Cortex of kidney (tissue), 1 donor: ENCODE measurements around the gene NRXN3.

Experiments
- DNase-seq: peaks from one replicate; lab custom pipeline; 2025; lab: John Stamatoyannopoulos, UW

NRXN3 gene

DNA sequence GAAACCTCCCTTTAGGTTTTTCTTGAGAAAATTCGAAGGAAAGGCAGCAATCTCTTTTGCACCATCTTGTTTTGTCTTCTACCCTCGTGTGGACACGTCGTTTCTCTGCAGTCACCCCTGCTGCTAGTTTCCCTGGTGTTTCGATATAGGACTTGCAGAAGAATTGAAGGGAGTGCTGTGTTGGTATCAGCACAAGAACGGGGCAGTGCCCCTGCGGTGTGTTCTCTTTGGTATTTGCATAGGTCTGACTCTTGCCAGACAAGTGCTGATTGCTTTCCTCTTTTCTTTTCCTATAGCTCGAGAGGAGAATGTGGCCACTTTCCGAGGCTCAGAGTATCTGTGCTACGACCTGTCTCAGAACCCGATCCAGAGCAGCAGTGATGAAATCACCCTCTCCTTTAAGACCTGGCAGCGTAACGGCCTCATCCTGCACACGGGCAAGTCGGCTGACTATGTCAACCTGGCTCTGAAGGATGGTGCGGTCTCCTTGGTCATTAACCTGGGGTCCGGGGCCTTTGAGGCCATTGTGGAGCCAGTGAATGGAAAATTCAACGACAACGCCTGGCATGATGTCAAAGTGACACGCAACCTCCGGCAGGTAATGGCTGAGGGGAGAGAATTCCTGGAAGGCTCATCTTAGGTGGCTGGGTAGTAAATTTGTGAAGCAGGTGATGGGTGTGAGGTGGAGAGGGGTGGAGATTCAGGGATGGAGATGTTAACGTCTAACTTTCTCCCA is 474.8 kb downstream of the NRXN3 start:
- DNase-seq: no peak

DNA sequence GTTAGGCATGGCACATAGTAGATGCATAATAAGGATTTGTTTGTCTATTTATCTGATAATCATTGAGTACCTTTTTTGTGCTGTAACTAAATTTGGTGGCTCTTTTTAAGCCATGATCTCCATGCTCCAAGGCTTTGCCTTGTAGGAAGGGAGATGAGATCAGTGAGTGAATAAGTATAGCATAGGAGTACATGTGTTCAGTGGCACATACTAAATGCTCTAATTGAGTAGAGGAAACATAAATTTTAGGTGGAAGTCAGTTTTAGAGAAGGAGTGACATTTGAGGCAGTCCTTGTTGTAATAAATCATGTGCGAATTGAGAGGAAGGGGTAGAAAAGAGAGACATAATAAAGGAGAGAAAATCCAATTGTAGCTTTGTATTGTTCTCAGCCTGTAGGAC is 482.6 kb downstream of the NRXN3 start:
- DNase-seq: no peak

DNA sequence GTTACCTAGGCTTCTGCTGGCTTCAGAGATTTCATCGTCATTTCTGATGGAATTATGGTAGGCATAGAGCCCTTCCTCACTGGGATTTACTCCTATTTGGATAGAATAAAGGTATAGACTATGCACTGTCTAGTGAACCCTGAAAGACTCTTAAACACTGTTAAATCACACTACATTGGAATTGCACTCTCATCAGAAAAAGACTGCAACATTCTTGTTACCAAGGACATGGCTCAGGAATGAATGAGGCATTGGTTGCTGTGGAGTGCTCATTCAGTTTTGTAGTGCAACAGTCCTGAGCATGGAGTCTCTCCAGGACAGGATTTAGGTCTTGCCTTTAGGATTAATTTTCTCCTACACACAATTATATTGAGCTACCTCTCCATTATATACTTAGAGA is 483.0 kb downstream of the NRXN3 start:
- no peak for DNase-seq

DNA sequence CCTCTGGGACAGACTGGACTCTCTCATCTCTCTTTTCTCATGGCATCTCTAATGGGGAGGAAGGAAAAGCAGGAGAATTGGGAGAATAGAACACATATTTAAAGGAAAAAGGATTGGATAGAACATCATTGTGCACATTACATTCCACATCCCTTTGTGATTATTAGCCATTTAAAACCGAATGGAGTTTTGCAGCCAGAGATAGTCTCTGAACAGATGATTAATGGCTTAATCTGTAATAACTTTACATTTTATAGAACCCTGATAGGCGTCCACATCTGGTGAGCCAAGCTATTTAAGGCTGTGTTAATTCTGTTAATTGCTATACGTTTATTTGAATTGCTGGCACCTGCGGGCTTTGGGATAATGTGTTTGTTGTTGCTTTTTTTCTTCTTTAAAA is 487.3 kb downstream of the NRXN3 start:
- DNase-seq: no peak

- no peak for DNase-seq
Observed at GRCh38 chr14:78664841-78665240, 494.7 kb downstream of the NRXN3 start.

DNA sequence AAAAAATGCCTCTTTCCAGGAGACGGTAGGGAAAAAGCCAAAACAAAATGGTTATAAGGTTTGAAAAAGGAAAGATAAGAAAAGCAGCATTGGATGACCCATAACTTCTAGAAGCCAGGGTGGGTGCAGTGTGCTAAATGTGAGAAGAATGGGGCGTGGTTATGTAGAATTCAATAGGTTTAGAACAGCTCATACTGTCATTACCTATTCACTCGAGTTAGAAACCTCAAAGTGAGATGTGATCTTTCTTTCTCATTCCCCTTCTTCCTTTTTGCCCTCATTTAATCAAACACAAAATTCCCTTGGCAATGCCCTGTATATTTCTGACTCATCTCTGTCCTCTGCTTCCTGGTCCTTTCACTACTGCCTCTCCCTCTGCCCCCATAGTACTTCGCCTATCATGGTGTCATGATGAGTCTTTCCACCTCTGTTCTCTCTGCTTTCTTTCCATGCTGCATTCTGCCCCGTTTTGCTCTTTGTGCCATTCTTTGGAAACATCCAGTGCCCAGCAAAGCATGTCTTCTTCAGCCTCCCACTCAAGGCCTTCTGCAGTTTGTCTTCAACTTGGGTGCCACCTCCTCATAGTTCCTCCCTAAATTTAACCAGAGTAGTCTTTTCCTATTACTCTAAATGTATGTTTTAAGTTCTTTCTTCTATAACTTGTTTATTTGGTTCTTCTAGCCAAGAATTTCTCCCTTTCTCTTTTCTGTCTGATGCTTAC is 496.3 kb downstream of the NRXN3 start:
- no peak for DNase-seq

- DNase-seq: no peak
Observed at GRCh38 chr14:78667141-78667540, 497.0 kb downstream of the NRXN3 start.

DNA sequence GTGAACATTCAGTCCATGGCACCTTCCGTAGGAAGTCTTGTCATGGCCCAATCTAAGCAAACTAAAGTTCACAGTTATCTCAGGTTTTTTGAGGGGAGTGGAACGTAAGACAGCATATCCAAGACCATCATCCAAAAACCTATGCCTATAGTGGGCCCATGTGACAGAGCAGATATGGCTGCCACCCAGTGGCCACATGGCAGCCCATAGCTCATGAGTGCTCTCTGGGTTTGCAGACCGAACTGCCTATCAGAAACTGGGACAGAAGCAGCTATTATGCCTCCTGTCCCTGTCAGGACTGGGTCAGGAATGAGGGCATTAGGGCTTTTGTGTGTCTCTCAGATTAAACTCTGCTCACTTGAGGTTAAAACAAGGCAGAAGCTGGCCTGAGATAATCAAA is 503.7 kb downstream of the NRXN3 start:
- DNase-seq: no peak

GRCh38 chr14:78674820-78675219 is 504.6 kb downstream of the NRXN3 start:
- DNase-seq: no peak

DNA sequence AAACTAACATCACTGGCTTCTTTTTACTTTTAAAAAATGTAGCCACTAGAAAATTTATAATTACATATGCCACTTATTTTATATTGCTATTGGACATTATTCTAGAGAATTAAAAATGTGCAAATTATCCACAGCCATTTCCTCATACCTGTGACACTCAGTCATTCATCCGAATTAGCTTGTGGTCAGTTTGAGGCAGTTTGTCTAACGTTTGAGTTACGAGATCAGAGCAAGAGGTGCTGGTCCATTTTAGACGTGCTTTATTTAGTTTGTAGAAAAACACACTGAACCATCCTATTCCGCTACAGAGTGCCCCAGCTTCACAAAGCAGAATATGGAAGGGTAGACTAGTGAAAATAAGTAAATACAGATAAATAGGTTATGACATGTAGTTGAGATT is 513.0 kb downstream of the NRXN3 start:
- no peak for DNase-seq

- no peak for DNase-seq
Observed at GRCh38 chr14:78683981-78684380, 513.8 kb downstream of the NRXN3 start.

GRCh38 chr14:78688503-78688902 is 518.3 kb downstream of the NRXN3 start:
- DNase-seq: no peak

DNA sequence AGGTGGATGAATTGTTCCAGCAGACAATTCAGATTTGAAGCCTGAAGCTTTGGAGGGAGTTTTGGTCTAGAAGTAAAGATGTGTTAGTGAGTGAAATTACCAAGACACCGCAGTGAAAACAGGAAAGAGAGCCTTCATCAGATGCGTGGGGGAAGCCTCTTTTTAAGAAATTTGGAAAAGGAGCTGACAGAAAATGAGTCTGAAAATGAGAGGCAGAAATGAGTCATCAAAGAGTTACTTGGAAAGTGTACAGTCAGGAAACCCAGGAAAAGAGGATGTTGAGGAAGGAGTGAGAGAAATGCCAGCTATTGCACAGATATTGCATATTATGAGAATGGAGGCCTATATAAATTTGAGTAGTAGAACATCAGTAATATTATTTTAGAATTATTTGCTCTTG is 520.7 kb downstream of the NRXN3 start:
- DNase-seq: no peak

DNA sequence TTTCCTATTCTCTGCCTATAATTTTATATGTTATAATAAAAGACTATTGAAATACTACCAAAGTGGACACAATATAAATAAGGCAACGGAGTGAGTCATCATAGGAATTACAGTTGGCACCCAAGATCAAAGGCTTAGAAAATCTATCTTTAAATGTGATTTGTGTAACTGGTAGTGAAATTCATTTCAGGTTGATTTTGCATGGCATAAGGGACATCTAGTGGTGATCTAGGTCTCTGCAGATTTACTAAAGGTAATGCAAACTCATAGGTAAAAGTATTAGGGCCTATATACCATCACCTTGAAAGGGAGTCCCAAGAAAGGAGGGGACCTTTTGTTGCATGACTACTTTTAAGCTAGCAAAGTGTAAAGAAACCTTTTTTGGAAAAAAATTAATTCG is 527.2 kb downstream of the NRXN3 start:
- no peak for DNase-seq

DNA sequence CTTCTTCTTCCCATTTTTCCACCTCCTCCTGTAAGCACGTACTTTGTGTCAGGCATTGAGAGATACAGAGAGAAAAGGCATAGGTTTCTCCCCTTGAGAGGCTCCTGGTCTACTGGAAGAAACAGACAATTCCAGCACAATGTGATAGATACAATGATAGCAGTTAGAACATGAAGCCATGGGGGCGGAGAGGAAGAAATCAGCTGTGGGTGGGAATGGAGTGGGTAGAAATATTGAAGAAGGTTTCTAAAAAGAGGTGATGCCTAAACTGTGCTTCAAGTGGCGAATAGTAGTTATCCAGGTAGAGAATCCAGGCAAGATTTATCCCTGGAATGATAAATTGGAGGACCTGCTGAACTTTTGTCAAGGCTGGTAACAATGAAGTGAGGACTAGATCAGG is 528.8 kb downstream of the NRXN3 start:
- DNase-seq: no peak

- no peak for DNase-seq
Observed at GRCh38 chr14:78700236-78700635, 530.1 kb downstream of the NRXN3 start.

DNA sequence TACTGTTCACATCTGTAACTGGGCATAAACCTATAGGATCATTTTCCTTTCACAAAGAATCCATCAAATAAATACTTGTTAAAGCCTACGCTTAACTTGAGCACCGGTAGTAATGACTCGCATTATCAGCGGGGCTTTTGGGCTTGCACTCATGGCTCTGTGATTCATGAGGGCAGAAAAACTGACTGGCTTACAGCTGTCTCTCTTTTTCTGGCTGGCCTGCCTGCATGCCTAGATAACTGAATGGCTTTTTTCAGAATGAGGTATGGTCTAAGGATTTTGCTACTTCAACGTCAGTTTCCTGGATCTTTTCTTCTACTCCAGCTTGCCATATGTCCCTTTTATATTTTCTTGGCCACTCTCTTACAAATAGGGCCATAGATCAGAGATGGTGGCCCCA is 531.1 kb downstream of the NRXN3 start:
- DNase-seq: no peak

GRCh38 chr14:78704965-78705364 is 534.8 kb downstream of the NRXN3 start:
- DNase-seq: no peak

DNA sequence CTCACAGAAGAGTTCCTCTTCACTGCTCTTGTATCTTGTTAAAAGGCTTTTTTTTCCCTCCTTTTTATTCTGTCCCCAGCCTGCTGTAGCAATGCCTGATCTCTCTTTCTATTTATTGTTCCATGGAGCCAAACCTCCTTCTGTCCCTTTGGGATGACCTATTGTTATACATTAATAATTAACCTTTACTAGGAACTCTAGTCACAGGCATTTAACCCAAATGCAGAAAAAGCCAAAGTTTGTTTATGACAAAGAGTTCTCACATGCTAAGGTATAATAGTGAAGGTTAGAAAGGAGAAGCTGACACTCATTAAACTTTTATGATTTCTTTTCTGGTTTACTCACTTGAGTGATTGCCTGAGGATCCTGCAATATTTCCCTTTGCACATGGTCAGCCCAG is 535.8 kb downstream of the NRXN3 start:
- DNase-seq: no peak

GRCh38 chr14:78709795-78710557 is 539.8 kb downstream of the NRXN3 start:
- DNase-seq: no peak

DNA sequence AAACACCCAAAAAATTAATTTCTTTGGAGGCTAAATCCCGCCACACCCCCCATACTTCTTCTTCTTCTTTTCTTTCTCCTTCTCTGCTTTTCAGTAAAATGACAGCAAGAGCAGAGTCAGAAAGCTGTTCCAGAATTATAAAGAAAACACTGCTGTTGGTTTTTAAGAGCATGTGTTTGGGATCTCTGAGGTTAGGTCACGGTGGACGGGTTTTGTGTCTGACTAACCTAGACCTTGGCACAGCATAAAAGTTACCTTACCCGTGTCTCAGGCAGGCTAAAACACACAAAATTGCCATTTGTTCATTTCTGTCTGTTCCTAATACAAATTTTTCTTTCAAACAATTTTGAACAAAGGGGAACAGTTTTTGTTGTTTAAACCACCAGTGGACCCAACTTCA is 540.8 kb downstream of the NRXN3 start:
- DNase-seq: no peak

GRCh38 chr14:78713716-78714115 is 543.5 kb downstream of the NRXN3 start:
- DNase-seq: no peak

DNA sequence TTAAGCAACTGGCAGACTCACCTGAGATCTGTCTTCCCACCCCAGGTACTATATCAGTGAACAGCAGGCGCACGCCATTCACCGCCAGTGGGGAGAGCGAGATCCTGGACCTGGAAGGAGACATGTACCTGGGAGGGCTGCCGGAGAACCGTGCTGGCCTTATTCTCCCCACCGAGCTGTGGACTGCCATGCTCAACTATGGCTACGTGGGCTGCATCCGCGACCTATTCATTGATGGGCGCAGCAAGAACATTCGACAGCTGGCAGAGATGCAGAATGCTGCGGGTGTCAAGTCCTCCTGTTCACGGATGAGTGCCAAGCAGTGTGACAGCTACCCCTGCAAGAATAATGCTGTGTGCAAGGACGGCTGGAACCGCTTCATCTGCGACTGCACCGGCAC is 544.5 kb downstream of the NRXN3 start:
- no peak for DNase-seq
